ENCODE measurements around the gene TMPRSS12.
"Not testable (repeated sequence)": the region's sequence is repeated elsewhere in the genome, so short reads cannot be mapped to it uniquely, and the experiment has no call there.

TMPRSS12 gene

GRCh38 chr12:50842637-50843493 lies at the start of gene TMPRSS12:
TSS of gene TMPRSS12 (plus strand) at chr12:50842926. CDS start at chr12:50842965, 39 bp downstream.
- peak in 1 of 3 donors; percentile 20 for DNase-seq

DNA sequence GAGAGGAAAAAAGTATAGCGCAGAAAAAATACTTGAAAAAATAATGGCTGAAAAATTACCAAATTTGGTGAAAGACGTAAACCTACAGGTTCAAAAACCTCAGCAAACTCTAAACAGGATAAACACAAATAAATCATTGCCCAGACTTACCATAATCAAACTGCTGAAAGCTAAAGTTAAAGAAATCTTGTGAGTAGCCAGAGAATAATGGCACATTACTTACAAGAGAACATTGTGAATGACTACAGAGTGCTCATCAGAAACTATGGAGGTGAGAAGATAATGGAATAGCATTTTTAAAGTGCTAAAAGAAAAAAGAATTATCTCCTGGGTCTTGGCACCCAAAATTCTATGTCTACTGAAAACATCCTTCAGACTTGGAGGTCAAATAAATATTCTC lies 42.8 kb upstream of the TMPRSS12 start:
- DNase-seq, result no peak

DNA sequence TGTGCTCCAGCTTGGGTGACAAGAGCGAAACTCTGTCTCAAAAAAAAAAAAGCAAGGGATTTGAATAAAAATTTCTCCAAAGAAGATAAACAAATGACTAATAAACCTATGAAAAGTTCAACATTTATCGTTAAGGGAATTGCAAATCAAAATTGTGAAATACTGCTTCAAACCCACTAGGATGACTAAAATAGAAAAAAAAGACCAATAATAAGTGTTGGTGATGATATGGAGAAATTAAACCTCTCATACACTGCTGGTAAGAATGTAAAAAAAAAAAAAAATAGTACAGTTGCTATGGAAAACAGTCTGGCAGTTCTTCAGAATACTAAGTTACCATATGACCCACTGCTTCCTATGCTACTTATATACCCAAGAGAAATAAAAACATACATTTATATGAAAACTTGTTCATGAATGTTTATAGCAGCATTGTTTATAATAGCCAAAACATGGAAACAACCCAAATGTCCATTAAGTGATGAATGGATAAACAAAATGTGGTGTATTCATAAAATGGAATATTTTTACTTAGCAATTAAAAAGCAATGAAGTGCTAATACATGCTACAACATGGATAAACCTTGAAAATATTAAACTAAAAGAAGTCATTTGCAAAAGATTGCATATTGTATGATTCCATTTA lies 39.4 kb upstream of the TMPRSS12 start:
- no peak for DNase-seq

DNA sequence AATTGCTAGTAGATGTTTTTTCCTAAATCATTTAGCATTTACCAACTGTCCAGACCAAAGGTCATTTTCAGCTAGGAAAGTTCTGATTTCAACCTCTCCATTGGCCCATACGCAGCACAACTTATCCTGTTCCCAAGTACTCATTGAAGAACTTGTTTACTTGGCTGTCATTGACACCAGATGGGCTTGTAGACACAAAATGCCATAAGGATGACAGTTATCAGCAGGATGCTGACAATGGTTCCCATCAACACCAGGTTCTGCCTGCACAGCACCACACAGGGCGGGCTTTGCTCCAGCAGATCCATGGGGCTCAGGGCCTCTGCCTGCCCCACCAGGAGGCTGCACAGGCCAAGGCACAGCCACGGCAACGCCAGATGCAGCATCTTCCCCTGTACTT lies 36.5 kb upstream of the TMPRSS12 start:
- no peak for DNase-seq

- not testable (repeated sequence) for DNase-seq
Observed at GRCh38 chr12:50809131-50809530, 33.6 kb upstream of the TMPRSS12 start.

GRCh38 chr12:50814921-50815320 lies 27.8 kb upstream of the TMPRSS12 start:
- not testable (repeated sequence) for DNase-seq

- DNase-seq, result no peak
Observed at GRCh38 chr12:50820177-50820576, 22.5 kb upstream of the TMPRSS12 start.

GRCh38 chr12:50822082-50822481 lies 20.6 kb upstream of the TMPRSS12 start:
- DNase-seq, result no peak

DNA sequence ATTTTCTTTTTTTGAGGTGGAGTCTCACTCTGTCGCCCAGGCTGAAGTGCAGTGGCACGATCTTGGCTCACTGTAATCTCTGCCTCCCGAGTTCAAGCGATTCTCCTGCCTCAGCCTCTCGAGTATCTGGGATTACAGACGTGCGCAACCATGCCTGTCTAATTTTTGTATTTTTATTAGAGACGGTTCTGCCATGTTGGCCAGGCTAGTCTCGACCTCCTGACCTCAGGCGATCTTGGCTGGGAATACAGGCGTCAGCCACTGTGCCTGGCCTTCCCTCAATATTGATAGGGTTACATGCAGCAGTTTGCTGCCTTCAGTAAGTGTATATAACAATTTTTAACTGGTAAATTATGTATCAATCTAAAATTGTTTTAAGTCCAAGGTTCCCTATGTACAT lies 19.0 kb upstream of the TMPRSS12 start:
- DNase-seq, result not testable (repeated sequence)

DNA sequence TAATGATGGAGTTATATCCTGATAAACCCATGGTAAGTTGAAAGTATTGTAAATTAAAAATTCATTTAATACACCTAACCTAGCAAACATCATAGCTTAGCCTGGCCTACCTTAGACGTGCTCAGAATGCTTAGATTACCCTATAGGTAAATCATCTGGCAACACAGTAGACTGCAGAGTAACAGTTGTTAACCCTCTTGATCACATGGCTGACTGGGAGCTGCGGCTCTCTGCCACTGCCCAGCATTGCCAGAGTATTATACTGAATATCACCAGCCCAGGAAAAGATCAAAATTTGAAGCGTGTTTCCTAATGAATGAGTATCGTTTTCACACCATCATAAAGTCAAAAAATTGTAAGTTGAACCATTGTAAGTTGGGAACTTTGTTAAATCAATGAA lies 17.8 kb upstream of the TMPRSS12 start:
- DNase-seq, result no peak

DNA sequence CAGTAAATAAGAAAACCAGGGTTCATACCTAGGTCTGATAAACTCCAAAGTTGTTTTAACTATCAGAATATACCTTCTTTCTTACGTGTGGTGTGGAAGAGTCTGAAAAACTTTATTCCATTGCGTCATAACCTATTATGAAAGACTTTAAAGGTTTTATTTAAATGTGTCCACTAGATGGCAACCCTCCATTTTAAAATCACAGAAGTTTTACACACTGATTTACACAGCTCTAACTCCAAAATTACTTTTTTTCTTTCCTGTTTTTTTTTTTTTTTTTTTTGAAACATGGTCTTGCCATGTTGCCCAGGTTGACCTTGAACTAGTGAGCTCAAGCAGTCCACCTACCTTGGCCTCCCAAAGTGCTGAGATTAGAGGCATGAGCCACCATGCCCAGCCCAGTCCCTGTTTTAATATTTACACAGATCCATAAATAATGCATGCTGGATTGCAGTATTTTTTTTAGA lies 17.3 kb upstream of the TMPRSS12 start:
- peak; percentile 59 to 89 (median 83) for DNase-seq

- DNase-seq, result no peak
Observed at GRCh38 chr12:50828121-50828520, 14.6 kb upstream of the TMPRSS12 start.

DNA sequence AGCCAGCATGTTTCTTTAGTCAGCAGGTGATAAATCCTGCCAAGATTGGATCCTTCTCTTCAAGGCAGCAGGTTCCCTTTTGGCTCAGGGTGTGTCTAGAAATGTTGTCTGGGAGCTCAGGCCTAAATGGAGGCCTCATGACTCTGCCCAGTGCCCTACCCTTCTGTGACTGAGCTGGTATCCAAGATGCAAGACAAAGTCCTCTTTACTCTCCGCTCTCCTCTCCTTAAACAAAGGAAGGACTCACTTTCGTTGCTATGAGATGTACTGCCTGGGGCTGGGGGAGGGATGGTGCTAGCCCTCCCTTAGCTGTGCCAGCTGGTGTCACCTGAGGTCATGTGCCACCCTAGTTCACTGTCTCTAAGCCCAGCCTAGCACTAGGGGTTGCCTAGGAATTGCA lies 13.8 kb upstream of the TMPRSS12 start:
- DNase-seq, result no peak

GRCh38 chr12:50833801-50834200 lies 8.9 kb upstream of the TMPRSS12 start:
- DNase-seq, result not testable (repeated sequence)

DNA sequence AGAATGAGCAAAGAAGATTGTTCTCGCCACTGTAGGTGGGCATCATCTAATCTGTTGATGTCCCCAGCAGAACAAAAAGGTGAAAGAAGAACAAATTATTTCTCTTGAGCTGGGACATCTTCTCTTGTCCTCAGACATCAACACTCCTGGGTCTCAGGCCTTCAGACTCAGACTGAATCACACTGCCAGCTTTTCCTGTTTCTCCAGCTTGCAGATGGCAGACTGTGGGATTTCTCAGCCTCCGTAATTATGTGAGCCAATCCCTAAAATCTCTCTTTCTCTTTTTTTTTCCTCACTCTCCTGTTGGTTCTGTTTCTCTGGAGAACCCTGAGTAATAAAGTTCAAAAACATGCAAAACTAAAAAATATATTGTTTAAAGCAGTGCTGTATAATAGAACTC lies 3.7 kb upstream of the TMPRSS12 start:
- DNase-seq, result no peak

DNA sequence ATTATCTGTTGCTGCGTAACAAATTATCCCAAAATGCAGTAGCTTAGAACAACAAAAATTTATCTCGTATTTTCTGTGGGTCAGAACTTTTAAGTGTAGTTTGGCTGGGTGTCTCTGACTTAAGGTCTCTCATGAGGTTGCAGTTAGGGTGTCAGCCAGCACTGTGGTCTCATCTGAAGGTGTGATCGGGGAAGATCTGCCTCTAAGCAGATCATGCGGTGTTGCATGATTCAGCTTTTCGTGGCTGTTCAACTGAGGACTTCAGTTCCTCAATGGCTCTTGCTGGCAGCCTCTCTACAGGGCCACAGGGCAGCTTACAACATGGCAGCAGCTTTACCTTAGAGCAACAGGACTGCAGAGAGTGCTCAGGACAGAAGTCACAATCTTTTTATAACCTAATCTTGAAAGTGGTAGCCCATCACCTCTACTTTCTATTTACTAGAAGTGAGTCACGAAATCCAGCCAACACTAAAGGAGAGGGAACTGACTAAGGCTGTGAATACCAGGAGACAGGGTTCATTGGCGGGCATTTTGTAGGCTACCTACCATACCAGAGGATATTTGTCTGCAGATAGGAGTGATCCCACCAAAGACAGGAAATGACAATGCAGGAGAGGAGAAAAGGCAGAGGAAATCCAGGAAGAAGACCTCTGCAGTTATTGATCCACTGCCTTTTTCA lies 1.8 kb upstream of the TMPRSS12 start:
- no peak for DNase-seq

DNA sequence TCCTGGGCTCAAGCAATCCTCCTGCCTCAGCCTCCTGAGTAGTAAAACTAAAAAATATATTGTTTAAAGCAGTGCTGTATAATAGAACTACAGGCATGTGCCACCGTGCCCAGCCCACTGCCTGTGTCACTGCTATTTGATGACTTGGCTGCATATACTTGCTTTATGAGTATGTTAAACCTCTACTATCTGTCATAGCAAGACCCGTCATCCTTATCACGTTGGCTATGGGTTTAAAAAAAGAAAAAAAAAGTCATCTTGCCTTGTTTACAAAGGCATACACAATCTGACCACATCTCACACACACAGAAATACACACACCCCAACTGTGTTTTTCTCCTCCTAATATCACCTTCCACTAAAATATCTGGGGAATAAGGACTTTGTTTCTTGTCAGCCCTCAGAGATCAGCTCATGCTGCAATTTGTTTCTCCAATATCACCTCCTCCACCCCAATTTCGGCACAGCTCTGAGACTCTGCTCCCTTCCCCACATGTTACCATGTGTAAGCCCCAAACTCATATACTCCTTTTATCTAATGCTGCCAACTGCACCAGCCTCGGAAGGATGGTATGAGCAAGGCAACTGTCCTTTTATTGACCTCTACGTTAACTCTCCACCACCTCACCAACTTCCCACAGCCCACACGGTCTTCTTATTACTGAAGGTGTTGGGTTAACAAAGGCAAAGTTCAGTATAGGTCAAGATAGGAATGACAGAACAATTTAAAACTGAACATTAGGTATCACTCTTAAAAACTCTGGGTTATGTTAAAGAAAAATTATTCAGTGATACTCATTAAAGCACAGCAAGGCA lies 802 bp upstream of the TMPRSS12 start:
- no peak for DNase-seq

- no peak for DNase-seq
Observed at GRCh38 chr12:50845021-50845647, 2.4 kb downstream of the TMPRSS12 start.

DNA sequence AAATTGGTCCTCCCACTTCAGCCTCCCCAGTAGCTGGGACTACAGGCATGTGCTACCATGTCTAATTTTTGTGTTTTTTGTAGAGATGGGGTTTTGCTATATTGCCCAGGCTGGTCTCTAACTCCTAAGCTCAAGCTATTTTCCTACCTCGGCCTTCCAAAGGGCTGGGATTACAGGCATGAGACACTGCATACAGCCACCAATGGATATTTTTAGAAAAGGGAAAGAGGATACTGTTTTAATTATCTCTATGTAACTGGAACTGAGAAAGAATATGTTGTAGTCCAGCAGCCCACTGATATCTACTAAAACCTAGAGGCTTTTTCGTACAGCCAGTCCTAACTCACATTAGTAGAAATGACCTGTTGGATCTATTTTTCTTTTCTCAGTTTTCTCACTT lies 6.2 kb downstream of the TMPRSS12 start:
- DNase-seq, result no peak

DNA sequence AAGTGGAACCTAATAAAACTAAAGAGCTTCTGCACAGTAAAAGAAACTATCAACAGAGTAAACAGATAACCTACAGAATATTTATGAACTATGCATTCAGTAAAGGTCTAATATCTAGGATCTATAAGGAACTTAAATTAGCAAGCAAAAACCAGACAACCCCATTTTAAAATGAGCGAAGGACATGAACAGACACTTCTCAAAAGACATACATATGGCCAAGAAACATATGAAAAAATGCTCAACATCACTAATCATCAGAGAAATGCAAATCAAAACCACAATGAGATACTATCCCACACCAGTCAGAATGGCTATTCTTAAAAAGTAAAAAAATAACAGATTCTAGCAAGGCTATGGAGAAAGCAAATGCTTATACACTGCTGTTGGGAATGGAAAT lies 12.5 kb downstream of the TMPRSS12 start:
- not testable (repeated sequence) for DNase-seq

- DNase-seq, result not testable (repeated sequence)
Observed at GRCh38 chr12:50855679-50856078, 13.0 kb downstream of the TMPRSS12 start.

All from suppressor macrophage treated with lipopolysaccharide for 1 hour (primary cell).